HL-60/S4 treated with phorbol 12-myristate 13-acetate at 8.2 ng/mL for 4 days and 3 days (cell line): ENCODE data around the gene CCDC192.

Experiments used
- in situ Hi-C: fragments of 300-500 bp; cut with MboI; formaldehyde crosslinking; loops from 2 replicates; pipeline ENCODE4 v1.15.0; 2022; ENCODE audit warnings: low sequenced_read_pairs

CCDC192 gene

DNA sequence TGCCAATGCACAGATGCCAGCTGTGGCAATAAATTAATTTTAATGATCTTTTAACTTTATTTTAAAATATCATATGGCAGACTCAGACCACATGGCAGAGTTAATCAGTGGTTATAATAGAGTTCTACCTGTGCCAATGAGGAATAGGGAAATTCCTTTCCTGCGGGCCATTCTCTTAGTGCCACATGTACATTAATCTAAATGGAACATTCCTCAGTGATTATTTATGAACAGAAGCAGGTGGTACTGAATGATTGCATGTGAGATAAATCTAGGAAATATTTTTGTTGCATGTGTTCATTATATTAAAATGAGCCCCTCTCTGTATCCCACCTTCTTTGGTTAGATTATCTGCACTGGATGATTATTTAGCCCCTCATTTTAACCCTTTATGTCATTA, 102.3 kb downstream of the CCDC192 start:
- in situ Hi-C loops, result no loop called here

DNA sequence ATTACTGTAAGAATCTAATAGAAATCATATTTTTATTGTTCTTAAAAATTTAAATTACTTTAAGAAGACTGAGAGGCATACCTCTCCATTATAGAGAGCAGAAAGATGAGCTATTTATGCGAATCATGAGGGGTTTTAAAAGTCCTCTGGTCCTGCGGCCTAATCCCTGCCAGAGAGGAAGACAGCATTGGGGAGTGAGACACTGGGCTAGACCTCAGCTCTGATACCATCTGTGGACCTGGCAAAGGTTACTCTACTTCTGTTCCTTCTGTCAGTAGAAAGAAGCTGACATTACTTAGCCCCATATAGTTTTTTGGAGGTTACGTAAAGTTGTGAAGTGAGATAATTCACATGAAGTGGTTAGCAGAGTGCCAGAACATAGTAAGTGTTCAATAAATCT, 103.6 kb downstream of the CCDC192 start:
- in situ Hi-C loops, result no loop called here

DNA sequence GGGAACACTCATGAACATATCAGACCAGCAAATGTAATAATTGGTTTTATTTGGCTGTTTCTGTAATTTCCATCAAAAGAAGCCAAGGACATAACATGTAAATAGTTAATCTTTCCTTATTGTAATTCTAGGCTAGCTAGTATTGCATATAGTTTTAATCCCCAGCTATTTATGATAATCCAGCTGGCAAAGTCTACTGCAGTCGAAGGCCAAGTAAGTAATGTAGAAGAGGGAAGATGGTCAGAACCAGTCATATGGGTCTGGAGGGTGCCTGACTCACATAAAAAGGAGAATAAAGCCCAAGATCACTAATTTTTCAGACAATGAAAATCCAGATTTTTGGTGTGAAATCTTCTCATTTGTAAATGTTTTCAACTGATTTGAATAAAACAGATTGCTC, 106.3 kb downstream of the CCDC192 start:
- in situ Hi-C loops, result no loop called here

DNA sequence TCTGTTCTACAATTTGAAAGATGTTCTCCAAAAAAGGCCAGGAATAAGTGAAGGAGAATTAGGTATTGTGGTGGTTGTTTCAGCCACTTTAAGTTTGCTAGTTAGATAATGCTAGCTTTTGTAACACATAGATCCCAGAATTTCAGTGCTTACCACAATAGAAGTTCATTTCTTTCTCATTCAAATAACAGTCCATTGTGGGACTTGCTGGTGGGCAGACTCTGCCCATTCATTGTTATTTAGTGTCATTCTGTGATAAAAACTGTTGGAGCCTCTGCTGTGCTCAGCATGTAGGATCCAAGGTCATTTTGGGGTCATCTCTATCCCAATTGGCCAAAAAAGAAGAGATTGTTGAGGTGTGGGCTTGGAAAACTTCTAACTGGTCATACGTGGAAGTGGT, 106.8 kb downstream of the CCDC192 start:
- in situ Hi-C loops, result no loop called here

DNA sequence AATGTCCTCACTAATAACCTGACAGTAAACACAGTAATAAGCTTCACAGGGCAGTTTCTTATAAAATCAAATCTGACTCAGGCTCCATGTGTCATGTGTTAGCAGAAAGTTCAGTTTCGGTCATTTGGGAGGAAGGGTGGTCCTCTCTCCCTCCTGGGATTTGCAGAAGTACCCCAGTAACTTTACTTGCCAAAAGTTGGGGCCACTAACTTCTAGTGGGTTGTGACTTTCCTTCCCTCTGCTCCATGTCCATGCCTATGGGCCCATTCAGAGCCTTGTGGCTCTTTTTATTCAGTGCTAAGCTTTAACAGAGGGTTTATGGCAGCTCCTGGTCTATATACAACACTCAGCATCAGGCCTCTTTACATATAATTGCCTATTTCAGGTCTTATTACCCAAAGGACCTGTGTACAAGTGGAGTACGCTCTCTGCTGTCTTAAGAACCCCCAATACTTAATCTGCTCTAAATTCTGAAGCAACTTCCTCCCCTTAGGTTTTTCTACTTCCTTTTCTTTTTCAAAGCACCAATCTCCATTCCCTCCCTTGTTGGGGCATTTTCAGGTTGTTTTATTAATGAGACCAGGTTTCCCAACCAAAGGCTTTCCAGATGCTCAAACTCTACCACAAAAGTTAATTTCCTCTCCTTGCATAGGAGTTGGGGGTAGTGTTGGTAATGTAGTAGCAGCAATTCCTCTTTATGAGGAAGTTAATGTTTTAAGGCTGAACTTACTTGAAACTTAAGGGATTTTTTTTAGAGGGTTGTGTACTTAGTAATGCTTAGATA, 107.7 kb downstream of the CCDC192 start:
- in situ Hi-C loops, result no loop called here

DNA sequence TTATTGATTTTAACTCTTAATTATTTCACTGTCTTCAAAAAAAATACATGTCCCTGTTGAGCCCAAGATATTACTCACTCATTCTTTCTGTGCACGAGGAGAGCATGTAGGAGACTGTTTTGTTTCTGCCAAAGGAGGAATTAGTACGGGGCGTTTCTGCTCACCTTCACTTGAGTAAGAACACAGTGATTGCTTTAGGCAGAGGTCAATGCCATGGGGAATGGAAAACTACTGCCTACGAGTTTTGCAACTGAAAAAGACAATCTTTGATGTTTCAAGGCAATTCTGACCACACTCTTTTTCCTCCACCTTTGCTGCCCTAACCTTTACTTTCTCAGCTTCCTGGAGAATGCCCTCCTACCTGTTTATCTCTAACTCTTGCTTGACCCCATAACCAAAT, 109.4 kb downstream of the CCDC192 start:
- in situ Hi-C loops, result no loop called here

DNA sequence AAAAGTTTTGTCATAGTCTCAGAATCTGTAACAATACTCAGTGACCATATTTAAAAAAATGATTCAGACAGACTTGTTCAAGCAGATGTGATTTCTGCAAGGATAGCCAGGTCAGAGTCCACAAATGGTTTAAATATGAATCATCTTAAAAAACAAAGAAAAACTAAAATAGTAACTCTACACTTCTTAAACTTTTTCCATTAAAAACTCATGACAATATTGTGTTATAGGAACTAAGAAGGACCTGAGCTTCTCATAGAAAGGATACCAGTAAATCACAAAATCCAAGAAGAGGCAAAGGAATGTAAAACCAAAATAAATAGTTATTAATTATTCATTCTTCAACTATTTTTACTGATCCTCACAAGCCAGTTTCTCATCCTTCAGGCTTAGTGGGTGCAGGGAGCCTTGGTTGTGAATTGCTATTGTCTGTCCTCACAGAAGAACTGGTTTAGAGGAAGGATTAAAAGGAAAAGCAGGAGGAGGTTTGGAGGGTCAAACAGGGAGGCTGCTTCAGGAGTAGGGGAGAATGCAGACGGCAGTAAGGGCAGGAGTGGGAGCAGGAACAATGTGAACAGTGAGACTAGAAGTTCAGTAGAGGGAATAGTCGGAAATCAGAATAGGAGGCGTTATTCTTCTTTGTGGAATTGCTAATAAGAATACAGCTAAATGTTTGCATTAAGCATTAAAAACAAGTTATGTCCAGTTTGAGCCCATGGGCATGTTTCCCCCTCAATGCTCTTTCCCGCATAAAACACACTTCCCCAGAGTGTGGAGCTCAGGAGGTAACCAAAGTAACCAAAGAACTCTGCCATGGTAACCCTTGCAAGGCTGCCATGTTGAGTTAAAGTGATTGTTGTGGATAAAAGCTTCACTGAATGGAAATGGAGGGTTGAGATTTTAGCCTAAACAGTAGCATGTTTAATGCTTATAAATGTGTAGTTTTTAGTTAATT, 110.7 kb downstream of the CCDC192 start:
- in situ Hi-C loops, result no loop called here

DNA sequence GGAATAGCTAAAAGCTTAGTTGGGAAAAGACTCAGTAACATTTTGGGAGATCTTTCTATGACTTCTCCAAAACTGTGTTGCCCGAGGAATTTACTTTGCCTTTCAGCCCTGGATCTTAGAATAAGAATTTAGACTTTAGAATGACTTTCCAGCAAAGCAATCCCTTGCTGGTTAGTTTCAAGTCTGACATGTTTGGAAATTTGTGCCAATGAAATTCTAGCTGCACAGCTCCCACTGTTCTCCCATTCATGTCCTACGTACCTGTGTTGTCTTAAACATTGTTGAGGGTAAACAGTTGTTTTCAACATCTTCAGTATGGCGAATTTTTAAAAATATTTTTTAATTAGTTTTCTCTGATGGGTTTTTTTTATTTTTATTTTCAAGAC, 111.4 kb downstream of the CCDC192 start:
- in situ Hi-C loops, result no loop called here

DNA sequence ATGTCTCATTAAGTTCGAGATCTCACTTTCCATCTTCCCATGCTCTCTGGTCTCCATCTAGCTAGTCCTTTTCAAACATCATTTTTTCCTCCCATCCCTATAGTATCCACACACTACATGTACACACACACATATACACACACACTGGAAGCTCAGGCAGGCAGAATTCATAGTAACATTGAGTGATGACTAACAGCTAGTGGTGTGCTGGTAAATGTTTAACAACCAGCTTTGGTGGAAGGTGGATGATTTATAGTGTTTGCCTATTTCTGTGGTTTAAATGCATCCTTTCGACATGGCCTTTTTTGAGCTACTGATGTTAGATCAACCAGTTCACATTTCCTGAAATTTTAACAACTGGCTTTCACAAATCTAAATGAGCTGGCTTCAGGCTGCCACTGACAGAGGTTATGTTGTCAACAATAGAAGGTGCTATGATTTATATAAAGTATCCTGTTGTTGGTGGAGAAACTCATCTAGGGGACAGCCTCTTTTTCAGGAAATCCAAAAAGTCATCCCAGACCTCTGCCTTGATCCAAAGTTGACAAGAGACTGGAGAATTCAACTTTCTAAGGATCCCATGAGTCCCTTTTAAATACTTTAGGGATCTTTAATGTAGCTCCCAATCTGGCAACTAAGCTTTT, 117.8 kb downstream of the CCDC192 start:
- in situ Hi-C loops, result no loop called here

DNA sequence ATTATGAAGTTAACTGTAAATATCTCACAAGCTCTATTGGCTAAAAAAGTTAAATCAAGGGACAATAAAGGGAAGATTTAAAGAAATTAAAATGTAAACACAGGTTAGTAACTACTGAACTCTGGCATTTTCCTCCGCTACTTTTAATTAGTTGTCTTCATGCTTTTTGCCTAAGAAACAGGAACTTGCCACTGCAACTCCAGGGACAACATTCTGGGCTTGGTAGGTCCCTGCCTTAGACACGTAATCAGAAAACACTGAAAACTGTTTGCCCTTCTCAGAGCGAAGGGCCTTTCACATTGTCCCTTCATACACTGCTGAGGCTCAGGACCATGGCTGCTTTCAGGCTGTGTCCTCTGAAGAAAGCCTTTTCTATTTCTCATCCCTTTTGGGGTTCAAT, 118.7 kb downstream of the CCDC192 start:
- in situ Hi-C loops, result no loop called here

DNA sequence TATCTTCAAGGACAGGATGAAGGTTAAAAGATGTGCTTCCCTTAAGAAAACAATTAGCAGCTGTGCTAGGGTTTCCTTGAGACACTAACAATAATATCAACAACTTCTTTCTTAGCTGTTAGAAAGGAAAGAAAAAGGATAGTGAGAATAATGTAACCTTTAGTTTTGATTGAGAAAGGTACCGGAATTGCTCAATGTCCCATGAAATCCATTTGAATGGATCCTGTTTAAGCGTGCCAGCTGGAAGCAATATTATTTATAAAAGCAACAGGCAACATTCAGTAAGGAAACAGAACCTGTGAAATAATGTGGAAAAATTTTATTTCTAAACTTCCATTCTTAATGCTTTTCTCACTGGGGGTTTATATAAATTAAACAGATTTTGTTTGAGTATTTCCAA, 120.9 kb downstream of the CCDC192 start:
- in situ Hi-C loops, result no loop called here

DNA sequence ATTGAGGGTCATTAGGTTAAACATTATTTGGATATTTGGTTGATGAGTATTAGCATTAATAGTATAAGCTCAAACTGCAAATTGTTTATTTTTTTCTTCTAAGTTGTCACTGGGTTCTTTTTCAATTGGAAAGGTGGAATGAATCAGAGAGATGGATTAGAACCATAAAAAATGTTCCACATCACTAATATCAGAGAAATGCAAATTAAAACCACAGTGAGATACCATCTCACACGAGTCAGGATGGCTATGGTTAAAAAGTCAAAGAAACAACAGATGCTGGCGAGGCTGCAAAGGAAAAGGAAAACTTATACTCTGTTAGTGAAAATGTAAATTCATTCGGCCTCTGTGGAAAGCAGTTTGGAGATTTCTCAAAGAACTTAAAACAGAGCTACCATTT, 122.8 kb downstream of the CCDC192 start:
- in situ Hi-C loops, result no loop called here

DNA sequence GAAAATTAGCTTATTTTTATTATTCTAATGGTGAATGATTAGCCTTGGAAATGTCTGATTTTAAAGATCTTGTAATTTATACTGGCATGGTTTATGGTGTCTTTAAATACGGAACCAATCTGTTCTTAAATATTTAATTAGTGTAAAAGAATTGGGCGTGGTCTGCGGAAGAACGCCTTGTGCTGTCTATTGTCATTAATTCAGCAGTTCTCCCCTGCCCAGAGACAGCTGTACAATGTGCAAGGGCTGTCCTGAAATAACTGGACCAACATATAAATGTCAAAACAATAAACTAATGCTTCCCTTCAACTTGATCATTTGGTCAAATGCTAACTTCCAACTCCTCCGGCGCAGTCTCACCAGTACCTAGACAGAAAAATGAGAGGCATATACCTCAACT, 124.3 kb downstream of the CCDC192 start:
- in situ Hi-C loops, result no loop called here

DNA sequence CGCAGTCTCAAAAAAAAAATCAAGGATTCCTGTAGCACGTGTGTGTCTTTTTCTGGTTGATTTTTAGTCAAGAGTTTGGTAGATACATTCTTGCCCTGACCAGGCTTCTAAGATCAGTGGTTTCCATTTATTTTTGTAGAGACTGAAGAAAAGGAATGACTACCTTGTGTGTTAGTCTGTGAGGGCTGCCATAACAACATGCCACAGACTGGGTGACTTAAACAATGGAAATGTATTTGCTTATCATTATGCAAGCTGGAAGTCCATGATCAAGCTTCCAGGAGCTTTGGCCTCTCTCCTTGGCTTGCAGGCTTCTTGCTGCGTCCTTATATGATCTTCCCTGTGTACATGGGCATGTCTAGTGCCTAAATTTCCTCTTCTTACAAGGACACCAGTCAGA, 127.0 kb downstream of the CCDC192 start:
- in situ Hi-C loops, result no loop called here

DNA sequence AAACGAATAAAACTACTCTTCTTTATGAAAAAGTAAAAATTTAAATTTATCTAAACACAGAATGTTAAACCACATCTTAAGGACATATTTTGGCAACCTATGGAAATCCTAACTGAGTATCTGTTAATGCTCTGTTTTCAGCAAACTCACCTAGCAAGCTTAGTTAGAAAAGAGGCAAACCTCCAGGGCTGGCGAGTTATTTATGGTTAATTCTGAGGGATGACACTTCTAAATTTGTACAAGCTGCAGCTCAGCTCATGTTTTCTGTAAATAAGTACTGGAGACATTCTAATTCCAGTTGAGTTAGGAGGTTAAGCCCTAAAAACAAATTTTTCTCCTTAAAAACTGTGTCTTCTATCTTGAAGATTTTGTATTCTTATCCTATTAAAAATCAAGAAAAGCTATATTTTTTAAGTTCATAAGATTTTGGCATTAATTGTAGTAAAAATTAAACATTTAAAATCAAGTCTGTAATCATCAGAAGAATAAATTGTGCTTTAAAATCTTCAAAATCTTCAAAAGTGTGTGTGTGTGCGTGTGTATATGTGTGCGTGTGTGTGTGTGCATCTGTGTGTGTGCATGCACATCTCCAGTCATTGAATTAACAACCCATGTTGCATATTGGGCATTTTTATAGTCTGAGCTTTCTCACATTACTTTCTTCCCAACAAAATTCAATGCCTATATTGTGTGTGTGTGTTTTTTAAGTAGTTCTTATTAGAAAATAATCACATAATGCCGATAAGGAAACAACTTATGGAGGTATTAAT, 127.8 kb downstream of the CCDC192 start:
- in situ Hi-C loops, result no loop called here

DNA sequence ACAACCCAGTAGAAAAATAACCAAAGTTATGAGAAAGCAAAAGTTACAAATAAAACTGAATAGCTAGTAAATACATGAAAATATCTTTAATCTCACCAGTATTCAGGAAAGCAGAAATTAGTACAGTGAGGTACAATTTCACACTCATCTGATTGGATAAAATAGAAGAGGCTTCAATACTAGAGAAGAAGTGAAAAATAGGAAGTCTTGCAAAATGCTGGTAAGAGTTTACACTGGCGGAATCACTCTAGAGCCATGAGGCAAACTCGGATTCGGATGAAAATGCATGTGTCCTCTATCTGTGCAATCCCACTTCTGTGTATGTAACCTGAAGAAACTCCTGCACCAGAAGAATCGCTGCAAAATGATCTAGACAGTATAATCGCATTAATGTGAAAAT, 128.9 kb downstream of the CCDC192 start:
- in situ Hi-C loops, result no loop called here

DNA sequence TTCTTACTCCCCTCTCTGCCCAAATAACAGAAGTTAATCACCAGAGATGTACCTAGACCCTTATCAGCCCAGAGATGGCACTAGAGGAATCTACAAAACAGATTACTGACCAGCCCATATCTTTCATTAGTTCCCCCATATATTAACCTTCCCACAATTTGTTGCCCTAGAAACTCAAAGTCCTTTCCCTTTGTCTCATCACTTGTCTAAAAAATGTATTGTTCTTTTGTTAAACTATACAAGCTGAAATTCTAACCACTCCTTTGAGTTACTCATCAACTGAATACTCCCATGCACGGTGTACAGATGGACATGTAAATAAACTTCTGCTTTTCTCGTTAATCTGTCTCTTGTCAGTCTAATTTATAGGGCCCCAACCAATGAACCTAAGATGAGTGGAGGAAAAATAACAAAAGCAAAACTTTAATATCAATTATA, 130.9 kb downstream of the CCDC192 start:
- in situ Hi-C loops, result no loop called here

DNA sequence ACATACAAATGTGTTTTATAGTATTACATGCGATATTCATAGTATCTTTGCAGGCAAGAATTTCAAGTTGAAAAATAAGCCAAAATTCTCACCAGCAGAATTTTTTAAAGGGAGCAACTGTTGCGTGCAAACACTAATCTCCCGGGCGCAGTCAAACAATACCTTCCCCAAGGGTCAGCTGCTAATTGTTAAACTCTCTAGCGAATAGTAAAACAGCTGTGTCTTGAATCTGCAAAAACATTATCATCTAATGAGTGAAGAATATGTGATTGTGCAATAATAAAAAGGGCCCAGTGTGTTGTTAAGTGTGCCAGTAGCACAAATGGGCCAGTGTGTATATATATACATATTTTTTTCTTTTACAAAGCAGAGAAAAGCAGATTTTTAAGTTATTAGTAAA, 131.4 kb downstream of the CCDC192 start:
- in situ Hi-C loops, result no loop called here

DNA sequence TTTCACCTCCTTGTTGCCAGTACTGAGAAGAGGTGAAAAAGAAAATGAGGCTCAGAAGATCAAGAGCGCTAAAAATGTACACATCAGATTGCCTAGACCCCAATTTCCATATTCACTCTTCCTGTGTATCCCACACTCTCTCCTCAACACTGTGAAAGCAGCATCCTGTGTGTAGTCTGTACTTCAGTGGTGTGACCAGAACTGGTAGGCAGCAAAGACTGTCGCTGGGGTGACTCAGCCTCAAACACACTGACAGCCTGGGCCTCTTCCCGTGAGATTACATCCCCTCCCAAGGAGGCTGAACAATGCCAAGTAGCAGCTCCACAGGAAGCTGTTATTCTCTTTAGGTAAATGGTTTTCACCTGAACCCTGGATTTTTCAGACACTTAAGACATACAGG, 135.5 kb downstream of the CCDC192 start:
- in situ Hi-C loops, result no loop called here

DNA sequence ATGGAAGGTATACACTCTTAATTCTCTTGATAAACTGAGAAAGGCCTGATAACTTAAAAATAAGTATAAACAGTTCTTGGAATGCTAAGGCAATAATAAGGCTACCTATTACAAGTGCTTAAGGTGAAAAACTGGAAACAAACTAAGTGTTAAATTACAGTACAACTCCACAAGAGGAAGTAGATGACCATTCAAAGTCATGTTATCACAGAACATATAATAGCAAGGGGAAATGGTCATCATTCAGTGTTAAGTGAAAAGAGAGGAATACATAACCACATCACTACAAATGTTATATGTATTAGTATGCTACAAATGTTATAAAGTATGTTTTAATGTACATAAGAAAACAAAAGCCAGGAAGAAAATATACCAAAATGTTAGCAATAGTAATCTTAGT, 135.9 kb downstream of the CCDC192 start:
- in situ Hi-C loops, result no loop called here
